ENCODE results near the gene PRKAR2A.
"Not testable (repeated sequence)": the region's sequence is repeated elsewhere in the genome, so short reads cannot be mapped to it uniquely, and the experiment has no call there.

Gene PRKAR2A

GRCh38 chr3:48770192-48770502 is 77.5 kb downstream of the PRKAR2A start:
- no peak overlapping the region for H3K4me3 ChIP-seq (ENCODE audit: low read length)
- TF ChIP-seq CTCF (conservative IDR thresholded peaks at IDR 0.05; ENCODE audit: low read depth, low read length) = no peak
- no peak for DNase-seq (ENCODE audit: low read depth)

DNA sequence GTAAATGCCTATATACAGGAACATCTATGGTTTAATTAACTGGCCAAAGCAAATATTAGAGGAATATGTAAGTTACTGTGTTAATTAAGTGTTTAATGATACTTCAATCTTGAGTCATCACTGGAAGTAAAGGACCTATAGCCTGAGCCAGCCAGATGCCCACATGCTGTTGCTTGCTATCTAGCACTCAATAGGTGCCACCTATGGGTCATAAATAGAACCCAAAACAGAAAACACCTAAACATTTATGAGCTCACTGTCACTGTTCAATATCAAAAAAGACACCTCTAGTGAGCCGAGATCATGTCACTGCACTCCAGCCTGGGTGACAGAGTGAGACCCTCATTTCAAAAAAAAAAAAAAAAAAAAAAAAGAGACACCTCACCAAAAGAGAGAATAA is 82.3 kb downstream of the PRKAR2A start:
- no peak overlapping the region for H3K4me3 ChIP-seq (ENCODE audit: low read length)
- TF ChIP-seq CTCF (conservative IDR thresholded peaks at IDR 0.05; ENCODE audit: low read depth, low read length) = no peak
- DNase-seq (ENCODE audit: low read depth) = no peak

DNA sequence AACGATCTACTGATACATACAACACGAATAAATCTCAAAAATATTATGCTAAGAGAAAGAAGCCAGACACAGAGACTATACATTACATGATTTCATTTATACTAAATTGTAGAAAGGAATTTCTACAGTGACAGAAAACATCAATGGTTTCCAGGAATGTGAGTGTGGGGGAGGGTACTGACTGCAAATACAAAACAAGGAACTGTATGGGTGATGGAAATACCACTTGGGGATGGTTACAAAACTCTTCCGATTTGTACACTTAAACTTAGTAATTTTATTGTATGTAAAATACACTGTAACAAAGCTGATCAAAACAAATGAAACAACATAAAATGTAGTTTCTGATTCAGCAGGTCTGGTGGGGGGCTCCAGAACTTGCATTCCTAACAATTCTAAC is 84.9 kb downstream of the PRKAR2A start:
- TF ChIP-seq CTCF (conservative IDR thresholded peaks at IDR 0.05; ENCODE audit: low read depth, low read length) = no peak
- no peak overlapping the region for H3K4me3 ChIP-seq (ENCODE audit: low read length)
- no peak for DNase-seq (ENCODE audit: low read depth)

DNA sequence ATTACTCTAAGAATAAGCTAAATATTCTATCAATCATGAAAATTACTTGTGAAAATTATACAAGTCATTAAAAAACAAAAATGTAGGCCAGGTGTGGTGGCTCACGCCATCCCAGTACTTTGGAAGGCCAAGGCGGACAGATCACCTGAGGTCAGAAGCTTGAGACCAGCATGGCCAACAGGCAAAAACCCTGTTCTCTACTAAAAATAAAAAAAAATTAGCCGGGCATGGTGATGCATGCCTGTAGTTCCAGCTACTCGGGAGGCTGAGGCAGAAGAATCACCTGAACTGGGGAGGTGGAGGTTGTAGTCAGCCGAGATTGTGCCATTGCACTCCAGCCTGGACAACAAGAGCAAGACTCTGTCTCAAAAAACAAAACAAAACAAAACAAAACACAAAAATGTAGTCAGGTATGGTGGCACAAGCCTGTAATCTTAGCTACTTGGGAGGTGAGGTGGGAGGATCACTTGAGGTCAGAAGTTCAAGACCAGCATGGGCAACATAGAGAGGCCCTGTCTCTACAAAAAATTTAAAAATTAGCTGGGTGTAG is 87.6 kb downstream of the PRKAR2A start:
- not testable (repeated sequence) for H3K4me3 ChIP-seq (ENCODE audit: low read length); DNase-seq (ENCODE audit: low read depth)

DNA sequence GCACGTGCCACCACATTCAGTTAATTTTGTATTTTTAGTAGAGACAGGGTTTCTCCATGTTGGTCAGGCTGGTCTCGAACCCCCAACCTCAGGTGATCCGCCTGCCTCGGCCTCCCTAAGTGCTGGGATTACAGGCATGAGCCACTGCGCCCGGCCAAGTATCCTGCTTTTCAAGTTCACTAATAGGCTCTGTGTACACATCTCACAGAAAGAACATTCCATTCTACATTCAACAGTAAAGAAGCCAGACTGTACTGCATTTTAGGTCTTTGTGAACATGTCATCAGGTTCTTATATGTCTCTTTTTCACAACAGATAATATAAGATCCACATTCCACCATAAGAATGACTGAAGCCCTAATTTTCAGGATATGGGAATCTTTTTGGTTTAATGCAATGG is 88.1 kb downstream of the PRKAR2A start:
- not testable (repeated sequence) for DNase-seq (ENCODE audit: low read depth); H3K4me3 ChIP-seq (ENCODE audit: low read length)

DNA sequence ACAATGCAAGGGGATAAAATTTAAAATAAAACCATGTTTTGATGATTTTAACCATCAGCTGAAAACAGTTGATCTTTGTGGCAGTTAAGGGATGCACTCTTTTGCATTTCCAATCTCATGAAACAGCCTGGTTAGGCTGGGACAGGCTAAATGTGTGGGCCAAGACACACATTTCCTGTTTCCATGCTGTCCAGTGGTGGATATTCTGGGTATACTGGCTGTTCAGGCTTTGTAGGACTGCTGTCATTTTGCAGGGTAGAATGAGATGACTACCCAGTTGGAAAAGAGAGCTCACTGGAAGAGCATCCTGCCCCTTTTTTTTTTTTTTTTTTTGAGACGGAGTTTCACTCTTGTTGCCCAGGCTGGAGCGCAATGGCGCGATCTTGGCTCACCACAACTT is 88.6 kb downstream of the PRKAR2A start:
- H3K4me3 ChIP-seq (ENCODE audit: low read length) = no peak overlapping the region
- DNase-seq (ENCODE audit: low read depth) = no peak
- TF ChIP-seq CTCF (conservative IDR thresholded peaks at IDR 0.05; ENCODE audit: low read depth, low read length) = no peak

- no peak for DNase-seq (ENCODE audit: low read depth)
- no peak overlapping the region for H3K4me3 ChIP-seq (ENCODE audit: low read length)
- no peak for TF ChIP-seq CTCF (conservative IDR thresholded peaks at IDR 0.05; ENCODE audit: low read depth, low read length)
These were observed 91.0 kb downstream of the PRKAR2A start for GRCh38 chr3:48756640-48757039.

- no peak for TF ChIP-seq CTCF (conservative IDR thresholded peaks at IDR 0.05; ENCODE audit: low read depth, low read length)
- no peak overlapping the region for H3K4me3 ChIP-seq (ENCODE audit: low read length)
- DNase-seq (ENCODE audit: low read depth) = no peak
These were observed 96.8 kb downstream of the PRKAR2A start for GRCh38 chr3:48750856-48751255.
